Activated CD4-positive, alpha-beta T cell treated with anti-CD3 and anti-CD28 coated beads, Interleukin-2, amount 10 ng/mL, durations not matched to agents 24 days and 14 days (primary cell): ENCODE results near the gene MZT2B. TPM values are rescaled to one million over a fixed set of nuclear protein-coding genes. Genes with fewer than 3 reads are reported as not detected.
"Not testable (repeated sequence)": the region's sequence is repeated elsewhere in the genome, so short reads cannot be mapped to it uniquely, and the experiment has no call there.

Experiments used
- DNase-seq: peaks from one replicate; pipeline ENCODE4 v3.0.0; 2022
- H3K27ac Mint-ChIP-seq: one replicate; pipeline ENCODE4 v1.8.0; 2022; ENCODE audit warnings: mild to moderate bottlenecking, mixed read lengths
- H3K27me3 Mint-ChIP-seq: one replicate; pipeline ENCODE4 v1.8.0; 2022; ENCODE audit warnings: mixed read lengths
- H3K36me3 Mint-ChIP-seq: one replicate; pipeline ENCODE4 v1.8.0; 2022; ENCODE audit warnings: low read depth, mild to moderate bottlenecking, mixed read lengths
- H3K4me1 Mint-ChIP-seq: one replicate; pipeline ENCODE4 v1.8.0; 2021; ENCODE audit warnings: mixed read lengths
- H3K4me3 Mint-ChIP-seq: one replicate; pipeline ENCODE4 v1.8.0; 2022; ENCODE audit warnings: mild to moderate bottlenecking, moderate library complexity, mixed read lengths
- H3K9me3 Mint-ChIP-seq: one replicate; pipeline ENCODE4 v1.8.0; 2021; ENCODE audit warnings: mixed read lengths
- intact Hi-C: fragments of 100-400 bp; cut with micrococcal nuclease; formaldehyde crosslinking; loops from one replicate; pipeline ENCODE4 v1.15.1; 2023
- total RNA-seq: library from RNA; stranded (reverse); gene quantifications from 2 replicates; pipeline ENCODE4 v1.2.3, GENCODE V29; 2022

Gene MZT2B
- total RNA-seq, 1 donor from 2014 or later: 329 TPM

DNA sequence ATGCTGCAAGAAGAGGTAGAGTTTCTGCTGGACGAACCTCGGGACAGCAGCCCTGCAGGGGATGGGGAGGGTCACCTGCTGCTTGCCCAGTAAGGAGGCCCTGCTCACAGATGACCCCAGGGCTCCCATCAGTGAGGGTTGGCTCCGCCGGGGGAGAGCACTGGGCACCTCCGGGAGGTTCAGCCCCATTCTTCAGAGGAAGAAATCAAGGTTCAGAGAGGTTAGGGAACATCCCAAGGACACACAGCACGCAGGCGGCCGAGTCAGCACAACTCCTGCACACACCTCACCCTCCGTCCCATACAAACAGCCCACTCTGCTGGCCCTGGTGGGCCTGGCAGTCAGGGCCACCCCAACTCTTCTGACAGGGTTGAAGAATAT, 25.4 kb upstream of the MZT2B start:
- H3K4me3 Mint-ChIP-seq: no peak overlapping the region

DNA sequence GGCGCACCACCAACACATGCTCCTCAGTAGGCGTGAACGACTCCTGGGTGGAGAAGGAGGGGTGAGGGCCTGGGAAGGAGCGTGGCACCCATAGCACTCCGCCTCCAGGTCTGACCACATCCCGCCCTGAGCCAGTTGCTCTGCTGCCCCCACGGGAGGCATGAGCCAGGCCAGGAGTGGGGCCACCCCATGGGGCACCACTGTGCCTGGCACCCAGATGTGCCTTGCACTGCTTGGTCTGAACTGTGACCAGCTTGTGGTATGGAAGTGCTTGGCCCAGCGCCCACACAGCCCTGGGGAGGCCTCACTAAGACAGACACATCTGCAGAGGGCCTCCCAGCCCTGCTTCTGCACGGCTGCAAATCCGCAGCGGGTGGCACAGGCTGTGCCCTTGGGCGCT, 24.7 kb upstream of the MZT2B start:
- H3K4me3 Mint-ChIP-seq, H3K27me3 Mint-ChIP-seq, H3K9me3 Mint-ChIP-seq, intact Hi-C loops, DNase-seq, H3K27ac Mint-ChIP-seq, H3K4me1 Mint-ChIP-seq: not testable (repeated sequence)
- peaks cover 20% of the 10 kb centered on the region for H3K36me3 Mint-ChIP-seq

More for the DNA sequence above, 25.4 kb upstream of the MZT2B start:
- no peak overlapping the region for H3K27ac Mint-ChIP-seq
- H3K9me3 Mint-ChIP-seq: no peaks in the 10 kb centered on the region
- DNase-seq: no peak
- H3K36me3 Mint-ChIP-seq: peaks cover 21% of the 10 kb centered on the region
- H3K27me3 Mint-ChIP-seq: no peaks in the 10 kb centered on the region
- intact Hi-C loops: no loop called here
- peaks cover 5% of the 10 kb centered on the region for H3K4me1 Mint-ChIP-seq

DNA sequence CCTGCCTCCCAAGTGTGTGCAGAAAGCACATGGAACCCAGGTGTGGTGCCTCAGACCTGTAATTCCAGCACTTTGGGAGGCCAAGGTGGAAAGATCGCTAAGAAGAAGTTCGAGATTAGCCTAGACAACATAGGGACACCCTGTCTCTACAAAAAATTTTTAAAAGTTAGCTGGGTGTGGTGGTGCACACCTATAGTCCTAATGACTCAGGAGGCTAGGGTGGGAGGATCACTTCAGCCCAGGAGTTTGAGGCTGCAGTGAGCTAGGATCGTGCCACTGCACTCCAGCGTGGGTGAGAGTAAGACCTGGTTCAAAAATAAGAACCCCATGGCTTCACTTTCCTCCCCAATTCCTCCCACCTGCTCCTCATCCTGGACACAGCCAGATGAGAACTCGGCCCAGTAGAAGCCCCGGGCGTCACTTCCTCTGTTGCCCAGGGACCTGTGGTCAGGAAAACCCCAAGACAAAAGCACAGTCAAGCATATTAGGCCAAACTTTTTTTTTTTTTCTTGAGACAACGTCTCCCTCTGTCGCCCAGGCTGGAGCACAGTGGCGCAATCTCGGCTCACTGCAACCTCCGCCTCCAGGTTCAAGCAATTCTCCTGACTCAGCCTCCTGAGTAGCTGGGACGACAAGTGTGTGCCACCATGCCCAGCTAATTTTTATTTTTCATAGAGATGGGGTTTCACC, 24.1 kb upstream of the MZT2B start:
- peaks cover 20% of the 10 kb centered on the region for H3K36me3 Mint-ChIP-seq
- H3K27ac Mint-ChIP-seq: peak overlapping the region; percentile 51
- H3K4me1 Mint-ChIP-seq, intact Hi-C loops, DNase-seq, H3K9me3 Mint-ChIP-seq, H3K27me3 Mint-ChIP-seq, H3K4me3 Mint-ChIP-seq: not testable (repeated sequence)

DNA sequence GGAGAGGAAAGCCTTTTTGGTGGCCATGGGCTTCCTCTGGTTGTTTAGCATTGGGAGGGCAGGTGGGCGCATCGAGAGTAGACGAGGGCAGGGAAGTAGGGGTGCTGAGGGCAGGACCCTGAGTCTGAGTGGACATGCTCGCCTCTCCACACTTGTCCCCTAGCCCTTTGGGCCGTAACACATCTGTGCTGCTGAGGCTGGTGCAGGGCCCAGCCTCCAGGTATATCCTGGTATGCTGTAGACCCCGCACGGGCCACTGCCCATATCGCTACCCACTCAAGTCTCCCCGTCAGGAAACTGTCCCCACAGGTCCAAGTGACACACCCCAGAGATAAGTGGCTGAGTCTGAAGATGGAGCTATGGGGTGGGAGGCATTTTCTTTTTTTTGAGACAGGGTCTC, 23.4 kb upstream of the MZT2B start:
- no peak for DNase-seq
- Mint-ChIP-seq H3K4me3 (no peak overlapping the region), H3K36me3 (peaks cover 18% of the 10 kb centered on the region), H3K4me1 (peaks cover 5% of the 10 kb centered on the region), H3K27ac (no peak overlapping the region), H3K27me3 (no peaks in the 10 kb centered on the region), H3K9me3 (no peaks in the 10 kb centered on the region)
- intact Hi-C loops: no loop called here

DNA sequence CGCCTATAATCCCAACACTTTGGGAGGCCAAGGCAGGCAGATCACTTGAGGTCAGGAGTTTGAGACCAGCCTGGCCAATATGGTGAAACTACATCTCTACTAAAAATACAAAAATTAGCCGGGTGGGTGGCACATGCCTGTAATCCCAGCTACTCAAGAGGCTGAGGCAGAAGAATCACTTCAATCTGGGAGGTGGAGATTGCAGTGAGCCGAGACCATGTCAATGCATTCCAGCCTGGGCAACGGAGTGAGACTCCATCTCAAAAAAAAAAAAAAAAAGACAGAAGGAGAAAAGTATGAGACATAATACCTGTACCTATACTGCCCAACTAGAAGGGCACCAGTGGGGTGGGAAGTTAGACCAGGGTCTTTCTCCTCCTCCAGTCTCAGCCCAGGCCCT, 22.7 kb upstream of the MZT2B start:
- DNase-seq, H3K4me1 Mint-ChIP-seq, H3K9me3 Mint-ChIP-seq, intact Hi-C loops, H3K27me3 Mint-ChIP-seq, H3K27ac Mint-ChIP-seq, H3K4me3 Mint-ChIP-seq: not testable (repeated sequence)
- H3K36me3 Mint-ChIP-seq: peaks cover 19% of the 10 kb centered on the region

DNA sequence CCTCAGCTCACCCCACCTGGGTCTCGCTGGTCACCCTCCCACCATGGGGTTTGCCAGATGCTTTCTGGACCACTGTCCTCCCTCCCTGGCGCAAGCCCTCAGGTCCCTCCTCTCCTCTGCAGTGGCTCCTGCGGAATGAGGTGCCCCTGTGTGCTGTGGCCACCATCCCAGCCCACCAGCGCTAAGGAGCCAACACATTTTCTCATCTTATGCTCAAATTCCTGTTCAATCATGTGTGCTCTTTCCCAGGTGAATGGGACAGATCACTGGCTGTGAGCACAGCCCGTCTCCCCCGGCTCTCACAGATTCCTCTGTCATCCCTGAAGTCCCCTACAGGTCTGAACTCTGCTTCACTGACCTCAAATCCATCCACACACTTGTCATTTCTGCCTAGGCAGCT, 21.9 kb upstream of the MZT2B start:
- Mint-ChIP-seq H3K27ac (no peak overlapping the region), H3K36me3 (peaks cover 23% of the 10 kb centered on the region)

DNA sequence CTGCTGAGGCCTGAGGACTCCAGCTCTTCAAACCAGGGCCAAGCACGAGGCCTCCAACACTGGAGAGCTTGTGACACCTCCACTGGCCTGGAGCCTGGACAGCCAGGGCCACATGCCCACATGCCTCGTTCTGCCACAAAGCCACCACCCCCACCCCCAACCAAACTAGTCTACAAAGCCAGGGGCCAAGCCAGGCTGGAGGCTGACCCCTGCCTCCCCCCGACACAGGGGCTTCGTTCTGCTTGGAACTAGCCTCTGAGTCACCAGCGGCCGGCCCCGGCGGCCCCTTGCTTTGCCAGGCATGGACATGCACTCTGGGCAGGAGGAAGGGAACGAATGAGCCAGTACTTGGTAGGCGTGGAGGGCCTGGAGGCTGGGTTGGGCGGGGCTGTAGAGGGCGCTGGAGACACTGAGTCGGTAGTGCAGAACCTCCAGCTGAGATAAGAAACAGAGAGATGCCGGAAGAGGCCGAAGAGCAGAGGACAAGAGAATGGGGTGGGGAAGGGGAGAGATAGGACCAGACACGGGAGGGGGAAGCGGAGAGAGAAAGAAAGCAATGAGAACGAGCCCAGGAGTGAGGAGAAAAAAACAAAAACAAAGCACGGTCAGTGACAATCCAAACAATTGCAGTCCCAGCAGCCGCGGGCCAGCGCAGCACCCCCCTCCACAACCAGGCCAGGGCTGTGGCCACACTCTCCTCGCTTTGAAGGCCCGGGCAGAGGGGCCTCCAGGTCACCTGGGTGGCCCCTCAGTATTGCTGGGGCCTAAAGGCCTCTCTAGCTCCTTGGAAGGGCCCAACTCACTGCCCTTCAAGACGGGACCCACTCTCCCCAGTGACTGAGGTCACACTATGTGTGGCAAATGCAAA, 21.0 kb upstream of the MZT2B start:
- H3K27ac Mint-ChIP-seq, intact Hi-C loops, H3K27me3 Mint-ChIP-seq, H3K4me1 Mint-ChIP-seq, DNase-seq, H3K9me3 Mint-ChIP-seq, H3K4me3 Mint-ChIP-seq: not testable (repeated sequence)
- peaks cover 26% of the 10 kb centered on the region for H3K36me3 Mint-ChIP-seq

More for the DNA sequence above, 21.9 kb upstream of the MZT2B start:
- intact Hi-C loops: no loop called here
- H3K4me1 Mint-ChIP-seq: peaks cover 5% of the 10 kb centered on the region
- H3K27me3 Mint-ChIP-seq: no peaks in the 10 kb centered on the region
- DNase-seq: no peak
- no peaks in the 10 kb centered on the region for H3K9me3 Mint-ChIP-seq
- no peak overlapping the region for H3K4me3 Mint-ChIP-seq

DNA sequence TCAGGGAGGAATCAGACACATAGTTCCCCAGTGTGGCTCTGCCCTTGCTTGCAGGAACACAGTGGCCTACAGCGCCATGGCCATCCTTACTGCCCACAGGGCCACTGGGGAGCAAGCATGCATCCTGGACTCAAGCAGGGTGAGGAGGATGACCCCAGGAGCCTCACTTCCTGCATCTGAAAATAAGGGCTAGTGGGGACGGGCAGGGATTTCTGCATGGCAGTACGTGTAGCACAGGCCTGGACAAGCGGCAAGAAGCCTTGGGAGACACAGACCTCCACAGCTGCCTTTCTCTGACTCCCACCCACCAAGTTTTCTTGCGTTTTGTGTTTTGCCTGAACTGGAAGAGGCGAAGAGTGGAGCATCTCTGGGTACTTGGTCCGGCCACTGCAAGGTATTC, 19.6 kb upstream of the MZT2B start:
- H3K9me3 Mint-ChIP-seq, H3K27ac Mint-ChIP-seq, DNase-seq, H3K27me3 Mint-ChIP-seq, H3K4me1 Mint-ChIP-seq, H3K4me3 Mint-ChIP-seq, intact Hi-C loops: not testable (repeated sequence)
- peaks cover 29% of the 10 kb centered on the region for H3K36me3 Mint-ChIP-seq

DNA sequence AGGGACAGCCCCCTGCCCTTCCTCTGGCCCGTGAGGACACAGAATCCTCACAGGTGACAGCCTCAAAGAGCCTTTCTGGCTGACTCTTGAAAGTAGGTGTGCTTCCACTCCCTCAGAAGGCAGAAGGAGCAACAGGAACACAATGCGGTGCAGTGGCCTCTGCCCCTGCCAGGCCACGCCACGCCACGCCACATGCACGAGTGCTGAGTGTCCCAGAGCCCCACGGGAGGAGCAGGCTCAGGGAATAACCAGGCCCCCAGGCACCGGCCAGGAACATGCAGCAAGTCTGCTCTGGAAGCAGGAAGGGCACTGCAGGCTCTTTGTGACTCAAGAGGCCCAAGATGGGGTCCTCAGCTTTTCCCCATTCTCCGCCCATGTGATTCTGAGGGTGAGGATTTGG, 19.1 kb upstream of the MZT2B start:
- DNase-seq: no peak
- intact Hi-C loops: no loop called here
- no peak overlapping the region for H3K4me3 Mint-ChIP-seq
- peaks cover 33% of the 10 kb centered on the region for H3K36me3 Mint-ChIP-seq
- H3K4me1 Mint-ChIP-seq: peaks cover 5% of the 10 kb centered on the region
- H3K27me3 Mint-ChIP-seq: no peaks in the 10 kb centered on the region
- H3K27ac Mint-ChIP-seq: no peak overlapping the region
- H3K9me3 Mint-ChIP-seq: no peaks in the 10 kb centered on the region

DNA sequence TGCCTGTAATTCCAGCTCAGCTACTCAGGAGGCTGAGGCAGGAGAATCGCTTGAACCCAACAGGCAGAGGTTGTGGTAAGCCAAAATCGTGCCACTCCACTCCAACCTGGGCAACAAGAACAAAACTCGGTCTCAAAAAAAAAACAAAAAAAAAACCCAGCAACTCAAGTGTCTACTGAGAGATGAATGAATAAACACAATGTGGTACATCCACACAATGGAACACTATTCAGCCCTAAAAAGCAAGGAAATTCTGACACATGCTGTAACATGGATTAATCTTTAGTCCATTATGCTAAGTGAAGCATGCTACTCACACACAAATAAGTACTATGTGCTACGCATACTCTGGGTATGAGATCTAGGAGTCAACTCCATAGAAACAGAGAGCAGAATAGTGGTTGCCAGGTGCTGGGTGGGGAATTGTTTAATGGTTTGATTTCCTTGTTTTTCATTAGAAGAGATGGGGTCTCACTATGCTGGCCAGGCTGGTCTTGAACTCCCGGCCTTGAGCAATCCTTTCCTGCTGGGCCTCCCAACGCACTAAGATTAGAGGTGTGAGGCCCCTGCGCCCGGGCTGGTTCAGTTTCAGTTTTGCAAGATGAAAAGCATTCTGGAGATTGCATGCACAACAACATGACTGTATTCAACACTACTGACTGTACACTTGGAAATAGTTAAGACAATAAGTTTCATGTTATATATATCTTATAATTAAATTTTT, 16.6 kb upstream of the MZT2B start:
- Mint-ChIP-seq H3K27ac (no peak overlapping the region), H3K4me1 (peaks cover 12% of the 10 kb centered on the region), H3K27me3 (no peaks in the 10 kb centered on the region), H3K36me3 (peaks cover 39% of the 10 kb centered on the region), H3K9me3 (no peaks in the 10 kb centered on the region), H3K4me3 (no peak overlapping the region)
- DNase-seq: no peak
- intact Hi-C loops: no loop called here

DNA sequence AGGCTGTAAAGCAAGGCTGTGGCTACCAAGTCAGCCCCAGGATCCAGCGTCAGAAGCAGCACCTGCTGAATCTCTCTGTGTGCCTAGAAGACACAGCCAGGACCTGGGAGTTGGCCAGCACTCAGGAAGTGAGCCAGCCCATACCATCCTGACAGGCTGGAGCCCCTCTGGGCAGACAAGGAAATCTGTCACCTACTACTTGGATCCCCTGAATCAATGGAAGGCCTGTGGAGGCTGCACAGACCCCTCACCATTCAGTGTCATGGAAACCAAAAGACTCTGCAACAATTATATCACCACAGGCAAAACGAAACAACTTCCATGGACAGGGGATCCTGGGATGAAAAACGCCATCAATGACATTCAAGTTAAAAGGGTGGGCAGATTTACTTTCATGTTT, 15.5 kb upstream of the MZT2B start:
- Mint-ChIP-seq H3K36me3 (peaks cover 41% of the 10 kb centered on the region), H3K4me1 (peaks cover 12% of the 10 kb centered on the region)
- H3K9me3 Mint-ChIP-seq, intact Hi-C loops, H3K27ac Mint-ChIP-seq, H3K27me3 Mint-ChIP-seq, DNase-seq, H3K4me3 Mint-ChIP-seq: not testable (repeated sequence)

DNA sequence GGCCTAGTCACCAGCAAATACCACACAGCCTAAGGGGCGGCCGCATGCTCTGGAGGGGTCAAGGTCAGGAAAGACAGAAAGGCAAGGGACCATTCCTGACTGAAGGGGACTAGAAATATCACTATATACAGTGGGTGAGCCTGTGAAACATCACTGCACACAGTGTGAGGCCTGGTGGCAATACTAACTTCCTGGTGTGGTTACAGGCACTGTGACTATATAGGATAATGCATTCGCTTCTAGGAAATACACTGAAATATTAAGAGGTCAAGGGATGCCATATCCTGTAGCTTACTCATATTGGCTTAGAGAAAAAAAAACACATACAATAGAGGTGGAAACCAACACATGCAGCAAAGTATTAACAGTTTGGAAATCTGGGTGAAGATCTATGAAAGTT, 12.9 kb upstream of the MZT2B start:
- intact Hi-C loops: not testable (repeated sequence)

DNA sequence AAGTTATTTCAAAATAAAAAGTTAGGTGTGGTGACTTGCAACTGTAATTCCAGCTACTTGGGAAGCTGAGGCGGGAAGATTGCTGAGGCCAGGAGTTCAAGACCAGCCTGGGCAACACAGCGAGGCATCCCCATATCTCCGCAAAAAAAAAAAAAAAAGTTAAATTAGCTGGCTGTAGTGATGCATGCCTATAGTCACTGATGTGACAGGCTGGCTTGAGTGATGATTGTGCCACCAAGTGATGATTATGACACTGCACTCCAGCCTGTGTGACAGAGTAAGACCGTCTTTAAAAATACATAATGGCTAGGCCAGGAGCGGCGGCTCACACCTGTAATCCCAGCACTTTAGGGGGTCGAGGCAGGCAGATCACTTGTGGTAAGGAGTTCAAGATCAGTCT, 12.2 kb upstream of the MZT2B start:
- Mint-ChIP-seq H3K36me3 (peaks cover 44% of the 10 kb centered on the region), H3K4me3 (peak overlapping the region; percentile 32), H3K27ac (no peak overlapping the region)

More for the DNA sequence above, 12.9 kb upstream of the MZT2B start:
- not testable (repeated sequence) for H3K9me3 Mint-ChIP-seq, DNase-seq, H3K27me3 Mint-ChIP-seq
- H3K36me3 Mint-ChIP-seq: peaks cover 51% of the 10 kb centered on the region
- peaks cover 12% of the 10 kb centered on the region for H3K4me1 Mint-ChIP-seq
- peak overlapping the region; percentile 64 for H3K27ac Mint-ChIP-seq
- peak overlapping the region; percentile 9 for H3K4me3 Mint-ChIP-seq

DNA sequence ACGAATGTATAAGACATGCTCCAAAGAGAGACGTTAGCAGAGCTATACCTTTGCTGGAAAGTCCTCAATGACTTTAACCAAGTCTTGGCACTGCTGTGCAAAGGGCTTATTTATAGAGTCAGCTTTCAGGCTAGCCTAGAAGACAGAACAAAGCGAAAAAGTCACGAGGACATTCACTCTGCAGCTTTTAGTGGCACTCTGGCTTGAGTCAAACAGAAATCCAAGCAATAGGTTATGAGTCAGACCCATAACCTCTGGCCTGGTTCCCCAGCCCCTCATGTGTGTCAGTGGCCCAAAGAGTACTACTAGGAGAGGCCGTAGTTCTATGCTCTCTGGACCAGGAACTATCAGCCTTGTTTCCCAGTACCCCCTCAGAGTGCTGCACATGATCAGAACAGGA, 7.2 kb upstream of the MZT2B start:
- not testable (repeated sequence) for H3K4me1 Mint-ChIP-seq, H3K9me3 Mint-ChIP-seq

More for the DNA sequence above, 12.2 kb upstream of the MZT2B start:
- DNase-seq: no peak
- Mint-ChIP-seq H3K27me3 (no peaks in the 10 kb centered on the region), H3K9me3 (no peaks in the 10 kb centered on the region), H3K4me1 (peaks cover 12% of the 10 kb centered on the region)
- intact Hi-C loops: no loop called here

More for the DNA sequence above, 7.2 kb upstream of the MZT2B start:
- H3K36me3 Mint-ChIP-seq: peaks cover 32% of the 10 kb centered on the region
- H3K4me3 Mint-ChIP-seq, intact Hi-C loops, DNase-seq, H3K27me3 Mint-ChIP-seq, H3K27ac Mint-ChIP-seq: not testable (repeated sequence)
